ENCODE measurements around the gene SLC22A15. TPM values are rescaled to one million over a fixed set of nuclear protein-coding genes. Genes with fewer than 3 reads are reported as not detected.

SLC22A15 gene
- total RNA-seq, 2 experiments from 2014 or later: 1.2 to 1.3 TPM

GRCh38 chr1:116105996-116106395, 129.7 kb downstream of the SLC22A15 start:
- Mint-ChIP-seq H3K9me3 (no peaks in the 10 kb centered on the region), H3K27me3 (peaks cover 5% of the 10 kb centered on the region), H3K4me1 (no peaks in the 10 kb centered on the region), H3K4me3 (no peak overlapping the region), H3K36me3 (ENCODE audit: low read depth) (no peaks in the 10 kb centered on the region), H3K27ac (no peak overlapping the region)
- DNase-seq: no peak
- ChIA-PET POLR2A (interaction anchor here (0.6 kb wide), 1 partner anchor 175 kb away, joined by 3 read pairs; no protein-coding TSS in a partner anchor), CTCF (no interaction called here)

- Mint-ChIP-seq H3K27me3 (peaks cover 7% of the 10 kb centered on the region), H3K27ac (no peak overlapping the region), H3K9me3 (no peaks in the 10 kb centered on the region), H3K36me3 (ENCODE audit: low read depth) (no peaks in the 10 kb centered on the region), H3K4me3 (no peak overlapping the region), H3K4me1 (no peaks in the 10 kb centered on the region)
- CTCF ChIA-PET: no interaction called here
- no peak for DNase-seq
- POLR2A ChIA-PET: interaction anchor here (0.6 kb wide), 1 partner anchor 175 kb away, joined by 3 read pairs; no protein-coding TSS in a partner anchor
Observed at GRCh38 chr1:116106646-116107045, 130.3 kb downstream of the SLC22A15 start.

GRCh38 chr1:116107371-116107770, 131.1 kb downstream of the SLC22A15 start:
- Mint-ChIP-seq H3K9me3 (no peaks in the 10 kb centered on the region), H3K36me3 (ENCODE audit: low read depth) (no peaks in the 10 kb centered on the region), H3K27me3 (peaks cover 12% of the 10 kb centered on the region), H3K4me3 (no peak overlapping the region), H3K27ac (no peak overlapping the region), H3K4me1 (no peaks in the 10 kb centered on the region)
- no peak for DNase-seq
- ChIA-PET CTCF (no interaction called here), POLR2A (no interaction called here)

GRCh38 chr1:116110567-116111523, 134.5 kb downstream of the SLC22A15 start, which contains the start of gene MAB21L3:
TSS of gene MAB21L3 (plus strand) at chr1:116111399. CDS start at chr1:116112616, 1,217 bp downstream.
- ChIA-PET POLR2A (no interaction called here), CTCF (no interaction called here)
- Mint-ChIP-seq H3K4me3 (no peak within 1 kb of the TSS), H3K4me1 (no peaks in the 10 kb centered on the region), H3K9me3 (no peaks in the 10 kb centered on the region), H3K27ac (no peak within 1 kb of the TSS), H3K27me3 (peaks cover 18% of the 10 kb centered on the region), H3K36me3 (ENCODE audit: low read depth) (no peaks in the 10 kb centered on the region)
- DNase-seq: no peak

- CTCF ChIA-PET: interaction anchor here (0.6 kb wide), 1 partner anchor 57 kb away, joined by 4 read pairs; no protein-coding TSS in a partner anchor
- no peak for DNase-seq
- peaks cover 18% of the 10 kb centered on the region for H3K27me3 Mint-ChIP-seq
- POLR2A ChIA-PET: no interaction called here
- no peaks in the 10 kb centered on the region for H3K4me1 Mint-ChIP-seq
- H3K27ac Mint-ChIP-seq: no peak overlapping the region
- no peak overlapping the region for H3K4me3 Mint-ChIP-seq
- H3K9me3 Mint-ChIP-seq: no peaks in the 10 kb centered on the region
- H3K36me3 Mint-ChIP-seq (ENCODE audit: low read depth): no peaks in the 10 kb centered on the region
Observed at GRCh38 chr1:116111524-116112021, 135.3 kb downstream of the SLC22A15 start.

- H3K4me1 Mint-ChIP-seq: no peaks in the 10 kb centered on the region
- CTCF ChIA-PET: interaction anchor here (1.3 kb wide), 1 partner anchor 27 kb away, joined by 3 read pairs; no protein-coding TSS in a partner anchor
- POLR2A ChIA-PET: no interaction called here
- no peak overlapping the region for H3K27ac Mint-ChIP-seq
- H3K4me3 Mint-ChIP-seq: no peak overlapping the region
- no peak for DNase-seq
- H3K27me3 Mint-ChIP-seq: peaks cover 18% of the 10 kb centered on the region
- H3K9me3 Mint-ChIP-seq: no peaks in the 10 kb centered on the region
- no peaks in the 10 kb centered on the region for H3K36me3 Mint-ChIP-seq (ENCODE audit: low read depth)
Observed at GRCh38 chr1:116112388-116113140, 136.3 kb downstream of the SLC22A15 start.

- Mint-ChIP-seq H3K36me3 (ENCODE audit: low read depth) (no peaks in the 10 kb centered on the region), H3K4me1 (no peaks in the 10 kb centered on the region), H3K27me3 (peaks cover 19% of the 10 kb centered on the region), H3K27ac (no peak overlapping the region), H3K9me3 (no peaks in the 10 kb centered on the region), H3K4me3 (no peak overlapping the region)
- ChIA-PET POLR2A (no interaction called here), CTCF (no interaction called here)
- no peak for DNase-seq
Observed at GRCh38 chr1:116113615-116114014, 137.3 kb downstream of the SLC22A15 start.

GRCh38 chr1:116115476-116116439, 139.4 kb downstream of the SLC22A15 start:
- no peak for DNase-seq
- no peaks in the 10 kb centered on the region for H3K36me3 Mint-ChIP-seq (ENCODE audit: low read depth)
- peaks cover 16% of the 10 kb centered on the region for H3K27me3 Mint-ChIP-seq
- ChIA-PET CTCF (no interaction called here), POLR2A (no interaction called here)
- no peaks in the 10 kb centered on the region for H3K9me3 Mint-ChIP-seq
- H3K4me3 Mint-ChIP-seq: no peak overlapping the region
- no peak overlapping the region for H3K27ac Mint-ChIP-seq
- H3K4me1 Mint-ChIP-seq: no peaks in the 10 kb centered on the region

- CTCF ChIA-PET: no interaction called here
- H3K36me3 Mint-ChIP-seq (ENCODE audit: low read depth): no peaks in the 10 kb centered on the region
Observed at GRCh38 chr1:116118471-116118870, 142.2 kb downstream of the SLC22A15 start.

More at GRCh38 chr1:116118471-116118870, 142.2 kb downstream of the SLC22A15 start:
- POLR2A ChIA-PET: no interaction called here
- Mint-ChIP-seq H3K4me1 (no peaks in the 10 kb centered on the region), H3K27me3 (peaks cover 8% of the 10 kb centered on the region), H3K9me3 (no peaks in the 10 kb centered on the region), H3K27ac (no peak overlapping the region), H3K4me3 (no peak overlapping the region)
- DNase-seq: no peak

Other genes starting within 250 kb of the SLC22A15 start
- not detected for gene CASQ2, start 207.8 kb upstream of the SLC22A15 start, total RNA-seq
- not detected for gene NHLH2, start 135.4 kb upstream of the SLC22A15 start, total RNA-seq
- gene MAB21L3, start 134.9 kb downstream of the SLC22A15 start, total RNA-seq: not detected

All from activated CD4-positive, alpha-beta memory T cell treated with anti-CD3 and anti-CD28 coated beads, Interleukin-2, amount 10 ng/mL, durations not matched to agents 7 days and 5 days (primary cell).